SH-SY5Y (cell line): ENCODE data around the gene ANKRD11.

Experiments used
- GATA2 ChIP-seq: IDR thresholded peaks from 2 replicates; pipeline ENCODE4 v1.6.1; 2011; ENCODE audit warnings: mild to moderate bottlenecking, low read depth, low read length
- GATA3 ChIP-seq: IDR thresholded peaks from 2 replicates; pipeline ENCODE4 v1.6.1; 2011; ENCODE audit warnings: low read depth, mild to moderate bottlenecking, low read length, moderate library complexity

- TF ChIP-seq GATA3 (no peak), GATA2 (no peak)
Observed at GRCh38 chr16:89481356-89481955, 8.9 kb downstream of the ANKRD11 start.
